Activated T-cell treated with anti-CD3 and anti-CD28 coated beads, Interleukin-2, amount 50 U/mL, for 1 hour (primary cell): ENCODE measurements around the gene CDK2AP2.

Source experiments
- DNase-seq: peaks from one replicate; pipeline ENCODE4 v3.0.0-alpha.2; 2020

CDK2AP2 gene

DNA sequence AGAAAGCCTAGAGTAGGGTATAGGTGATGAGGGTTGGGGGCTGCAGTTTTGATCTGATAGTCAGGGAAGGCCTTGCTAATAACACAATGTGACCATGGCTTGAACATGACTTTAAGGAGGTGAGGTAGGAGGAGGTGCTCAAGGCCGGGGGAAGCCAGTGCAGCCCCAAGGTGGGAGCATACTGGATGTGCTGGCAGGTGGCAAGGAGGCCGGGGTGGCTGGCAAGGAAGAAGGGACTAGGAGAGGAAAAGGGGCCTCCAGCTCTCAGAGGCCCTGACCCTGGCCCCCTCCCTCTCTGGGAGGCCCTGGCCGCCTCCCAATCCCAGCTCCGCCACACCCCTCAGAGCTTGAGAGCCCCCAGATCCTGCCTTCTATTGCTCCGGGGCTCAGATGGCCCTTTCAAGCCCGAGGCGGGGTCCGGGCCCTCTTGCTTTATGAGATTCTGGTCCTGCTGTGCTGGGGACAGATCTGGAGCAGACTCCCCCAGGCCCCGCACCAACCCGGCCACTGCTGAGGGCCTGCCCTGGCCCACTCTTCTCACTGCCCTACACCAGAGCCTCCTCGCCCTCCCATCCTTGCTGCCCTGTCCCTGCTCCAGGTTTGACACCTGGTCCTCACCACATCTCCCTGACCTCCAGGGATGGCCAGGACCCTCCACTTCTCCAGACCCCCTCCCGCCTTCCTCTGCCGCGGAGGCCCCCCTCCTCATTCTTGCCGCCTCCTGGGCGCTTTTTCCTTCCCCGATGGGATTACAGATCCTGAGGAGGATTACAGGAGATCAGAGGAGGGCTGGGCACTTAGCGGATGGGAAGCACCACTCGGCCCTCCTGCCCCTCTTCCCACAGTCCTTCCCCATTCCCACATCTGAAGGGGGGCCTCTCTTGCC is 4.6 kb downstream of the CDK2AP2 start:
- DNase-seq = no peak

DNA sequence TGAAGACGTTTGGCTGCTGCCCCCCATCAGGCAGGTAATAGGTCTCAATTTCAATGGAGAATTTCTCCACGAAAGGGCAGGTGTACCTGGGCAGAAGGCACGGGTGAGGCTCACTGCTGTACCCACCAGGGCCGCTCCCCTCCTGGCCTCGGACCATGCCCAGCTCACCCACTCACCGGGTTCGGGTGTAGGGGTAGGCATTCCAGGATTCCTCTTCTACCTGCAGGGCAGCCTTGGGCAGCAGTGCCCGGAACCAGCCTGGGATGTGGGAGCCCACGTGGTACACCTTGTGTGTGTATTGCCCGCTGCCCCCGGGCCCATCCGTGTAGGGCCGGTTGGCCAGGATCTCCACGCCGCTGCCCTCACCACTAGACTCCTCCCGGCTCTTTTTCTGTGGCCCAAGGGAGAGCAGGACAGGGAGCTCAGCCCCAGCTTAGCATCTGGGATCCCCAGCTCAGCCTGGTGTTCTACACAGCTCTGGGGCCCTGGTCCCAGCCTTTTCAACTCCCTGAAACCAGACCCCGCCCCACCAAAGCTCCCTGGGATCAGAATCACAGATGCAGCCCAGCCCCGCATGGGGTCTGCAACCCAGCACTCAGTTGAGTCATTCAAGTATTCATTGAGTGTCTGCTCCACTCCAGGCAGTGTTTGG is 5.5 kb downstream of the CDK2AP2 start:
- DNase-seq = no peak

DNA sequence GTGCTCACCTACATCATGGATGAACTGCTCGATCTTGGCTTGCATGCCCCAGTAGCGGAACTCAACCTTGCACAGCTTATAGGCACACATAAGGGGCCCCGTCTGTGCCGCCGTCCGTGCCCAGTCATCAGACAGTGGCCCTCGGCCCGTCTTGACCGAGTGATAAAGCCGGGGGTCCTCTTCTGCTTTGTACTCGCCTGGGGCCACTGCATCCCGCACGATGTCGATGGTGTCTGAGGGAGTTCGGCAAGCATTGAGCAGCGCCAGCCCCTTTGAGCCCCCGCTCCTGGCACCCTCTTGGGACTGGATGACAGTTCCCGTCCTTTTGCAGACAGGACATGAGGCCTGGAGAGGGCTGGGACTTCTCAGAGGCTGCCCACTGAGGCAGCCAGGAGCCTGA is 6.1 kb downstream of the CDK2AP2 start:
- no peak for DNase-seq

DNA sequence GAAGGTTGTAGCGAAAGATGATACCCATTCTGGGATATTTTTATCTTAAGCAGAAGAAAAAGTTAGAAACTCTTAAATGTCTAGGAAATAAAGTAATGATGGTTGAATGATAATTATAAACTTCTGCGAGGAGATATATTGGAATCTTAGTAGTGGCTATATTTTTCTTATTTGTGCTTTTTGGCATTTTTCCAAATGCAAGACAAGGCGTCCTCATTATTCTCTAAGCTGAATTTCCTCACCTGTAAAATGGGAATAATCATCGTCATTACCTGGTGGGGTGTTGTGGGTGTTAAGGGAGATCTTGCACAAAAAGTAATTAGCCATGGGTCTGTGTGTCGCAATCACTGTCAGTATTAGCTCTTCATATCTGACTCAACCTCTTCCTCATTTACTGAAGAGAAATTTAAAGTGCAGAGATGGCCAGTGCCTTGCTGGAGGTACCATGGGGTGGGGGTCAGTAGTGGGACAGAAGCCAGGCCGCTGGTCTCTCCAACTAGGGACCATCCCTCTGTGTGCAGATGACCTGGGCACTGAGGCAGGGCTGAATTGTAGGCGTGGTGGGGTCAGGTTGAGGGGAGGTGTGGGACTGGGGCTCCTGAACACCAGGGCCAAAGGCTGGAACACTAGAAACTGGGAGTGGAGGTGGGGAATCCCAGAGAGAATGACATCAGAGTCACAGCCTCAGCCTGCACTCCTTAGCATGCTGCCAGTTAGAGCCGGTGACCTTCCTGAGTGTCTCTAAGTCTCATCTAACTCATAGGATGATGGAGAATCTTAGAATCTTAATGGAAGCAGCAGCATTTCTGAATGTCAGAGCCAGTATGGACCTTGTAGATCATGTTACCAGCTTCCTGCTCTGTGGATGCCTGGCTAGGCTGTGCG is 6.9 kb downstream of the CDK2AP2 start:
- DNase-seq = no peak

DNA sequence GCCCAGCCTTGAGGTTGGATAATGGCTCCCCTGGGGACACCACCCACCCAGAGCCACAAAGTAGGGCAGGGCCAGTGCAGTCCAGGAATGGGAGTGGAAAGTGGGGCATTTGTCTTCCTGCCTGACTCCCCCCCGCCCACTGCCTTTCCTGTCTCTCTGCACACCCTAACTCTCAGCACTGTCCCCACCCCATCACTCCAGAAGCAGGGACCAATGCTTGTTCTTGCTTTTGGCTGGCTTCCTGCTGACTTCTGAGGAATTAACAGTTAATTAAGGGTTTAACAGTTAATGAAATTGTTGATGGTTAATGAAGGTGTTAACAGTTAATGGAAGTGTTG is 7.5 kb downstream of the CDK2AP2 start:
- no peak for DNase-seq

DNA sequence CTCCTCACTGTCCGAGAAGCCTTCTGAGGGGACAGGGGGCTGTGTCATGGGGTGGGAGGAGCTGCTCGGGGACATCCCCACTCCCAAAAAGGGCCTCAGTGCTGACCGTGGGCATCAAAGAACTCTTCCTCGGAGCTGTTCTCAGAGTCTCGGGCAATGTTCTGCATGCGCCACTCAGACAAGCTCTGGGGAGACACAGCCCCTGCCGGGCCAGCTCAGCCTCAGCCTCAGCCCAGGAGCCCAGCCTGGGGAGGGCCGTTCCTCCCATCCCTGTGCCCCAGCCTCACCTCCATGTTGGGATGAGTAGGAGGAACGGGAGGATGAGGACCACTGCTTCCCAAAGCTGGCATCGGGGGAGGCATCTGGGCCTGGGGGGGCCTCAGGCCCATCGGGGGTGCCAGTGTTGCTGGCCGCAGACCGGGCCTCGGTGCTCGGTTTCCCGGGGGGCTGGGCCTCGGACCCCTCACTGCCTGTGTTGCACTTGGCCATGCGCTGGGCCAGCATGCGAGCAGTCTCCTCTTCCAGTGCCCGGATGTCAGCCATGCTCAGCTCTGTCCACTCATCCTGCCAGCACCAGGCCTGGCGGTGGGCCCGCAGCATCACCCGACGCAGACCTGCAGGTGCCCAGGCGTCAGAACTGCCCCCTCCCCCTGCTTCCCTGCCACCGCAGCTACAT is 8.0 kb downstream of the CDK2AP2 start:
- no peak for DNase-seq

DNA sequence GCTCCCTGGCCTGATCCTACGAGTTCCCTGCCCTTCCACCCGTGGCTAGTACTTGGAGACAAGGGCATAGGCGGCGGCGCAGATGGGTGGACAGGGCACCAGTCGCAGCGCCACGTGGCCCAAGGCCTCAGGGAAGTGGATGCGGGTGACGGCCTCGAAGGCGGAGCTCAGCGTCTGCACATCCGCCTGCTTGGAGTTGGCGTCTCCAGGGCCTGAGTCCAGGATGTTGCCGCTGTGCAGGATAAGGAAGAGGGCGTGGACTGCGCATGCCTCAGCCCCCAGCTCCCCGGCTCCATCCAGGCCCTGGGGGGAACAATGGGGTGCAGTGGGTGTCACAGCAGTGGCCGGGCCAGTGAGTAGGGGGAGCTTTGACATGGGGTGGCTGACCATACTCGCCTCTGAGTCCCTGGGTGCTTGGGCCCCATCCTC is 9.4 kb downstream of the CDK2AP2 start:
- no peak for DNase-seq

DNA sequence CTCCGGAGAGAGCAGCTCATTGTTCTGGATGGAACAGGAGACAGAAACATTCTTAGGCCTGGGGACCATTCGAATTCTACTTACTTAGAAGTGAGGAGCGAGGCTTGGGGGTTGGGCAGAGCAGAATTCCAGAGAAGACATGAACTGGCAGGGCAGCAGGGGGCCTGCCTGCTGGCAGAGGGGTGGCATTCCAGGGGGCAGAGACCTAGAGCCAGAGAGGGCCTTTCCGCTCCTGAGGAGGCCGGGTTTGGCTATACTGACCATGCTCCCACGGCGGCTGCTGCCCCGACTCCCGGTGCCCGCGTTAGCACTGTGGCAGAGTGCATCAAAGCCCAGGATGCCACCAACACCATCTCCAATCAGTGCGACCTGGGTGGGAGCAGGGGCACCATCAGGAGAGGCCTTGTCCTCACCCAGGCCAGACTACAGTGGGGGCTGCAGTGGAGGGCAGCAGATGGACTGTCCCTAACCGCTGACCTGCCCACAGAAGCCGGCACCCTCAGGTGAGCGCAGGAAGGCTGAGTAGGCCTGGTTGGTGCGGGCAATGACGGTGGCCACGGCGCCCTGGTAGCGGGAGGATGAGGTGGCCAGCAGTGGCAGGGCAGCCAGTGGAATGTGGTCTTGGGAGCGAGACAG is 10.2 kb downstream of the CDK2AP2 start:
- DNase-seq = no peak

DNA sequence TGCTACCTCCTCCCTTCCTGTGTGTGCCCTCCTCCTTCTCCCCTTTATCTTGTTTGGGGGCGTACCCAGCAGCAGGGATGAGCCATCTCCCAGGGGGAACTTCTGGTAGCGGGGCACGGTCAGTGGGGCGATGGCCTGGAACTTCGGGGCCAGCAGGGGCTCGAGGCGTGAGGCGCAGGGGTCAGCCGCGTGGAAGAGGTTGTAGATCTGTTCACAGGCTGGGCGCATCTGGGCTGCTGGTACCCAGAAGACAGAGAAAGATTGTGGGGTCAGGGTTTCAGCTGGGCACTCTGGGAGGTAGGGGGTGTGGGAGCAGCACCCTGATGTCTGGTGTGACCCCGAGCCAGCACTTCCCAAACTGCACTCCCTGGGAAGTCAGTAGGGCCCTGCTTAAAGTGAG is 11.8 kb downstream of the CDK2AP2 start:
- no peak for DNase-seq

DNA sequence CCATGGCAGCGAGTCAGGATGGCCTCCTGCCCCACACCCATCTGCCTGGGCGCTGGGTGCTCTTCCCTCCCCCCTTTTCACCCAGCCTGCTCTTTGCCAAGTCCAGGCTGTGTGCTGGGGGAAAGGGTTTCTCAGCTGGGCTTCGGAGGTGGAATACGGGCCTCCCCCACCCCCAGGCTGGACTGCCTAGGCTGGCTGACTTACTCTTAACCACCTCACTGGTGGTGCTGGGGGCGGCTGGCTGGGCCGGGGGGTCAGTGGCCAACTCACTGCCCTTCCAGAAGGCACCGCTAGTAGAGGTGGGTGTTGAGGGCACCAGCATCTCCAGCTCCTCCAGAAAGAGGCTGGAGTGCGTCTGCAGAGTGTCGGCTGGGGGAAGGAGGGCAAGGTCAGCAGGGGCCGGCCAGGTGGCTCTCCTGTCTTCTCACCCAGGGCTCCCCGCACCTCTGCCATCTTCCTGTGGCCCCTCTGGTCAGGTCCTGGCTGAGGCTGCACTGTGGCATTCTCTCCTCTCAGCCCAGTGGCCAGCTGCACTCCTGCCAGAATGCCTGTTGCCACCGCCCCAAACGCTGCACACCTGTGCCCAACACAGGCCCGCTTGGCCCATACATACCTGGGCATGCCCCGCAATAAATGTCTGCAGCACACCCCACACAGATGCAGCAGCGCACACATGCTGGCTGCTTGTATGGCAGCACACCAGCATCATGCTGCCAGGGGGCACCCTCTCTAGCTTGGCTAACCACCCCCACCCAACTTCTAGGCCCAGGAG is 12.5 kb downstream of the CDK2AP2 start:
- no peak for DNase-seq

DNA sequence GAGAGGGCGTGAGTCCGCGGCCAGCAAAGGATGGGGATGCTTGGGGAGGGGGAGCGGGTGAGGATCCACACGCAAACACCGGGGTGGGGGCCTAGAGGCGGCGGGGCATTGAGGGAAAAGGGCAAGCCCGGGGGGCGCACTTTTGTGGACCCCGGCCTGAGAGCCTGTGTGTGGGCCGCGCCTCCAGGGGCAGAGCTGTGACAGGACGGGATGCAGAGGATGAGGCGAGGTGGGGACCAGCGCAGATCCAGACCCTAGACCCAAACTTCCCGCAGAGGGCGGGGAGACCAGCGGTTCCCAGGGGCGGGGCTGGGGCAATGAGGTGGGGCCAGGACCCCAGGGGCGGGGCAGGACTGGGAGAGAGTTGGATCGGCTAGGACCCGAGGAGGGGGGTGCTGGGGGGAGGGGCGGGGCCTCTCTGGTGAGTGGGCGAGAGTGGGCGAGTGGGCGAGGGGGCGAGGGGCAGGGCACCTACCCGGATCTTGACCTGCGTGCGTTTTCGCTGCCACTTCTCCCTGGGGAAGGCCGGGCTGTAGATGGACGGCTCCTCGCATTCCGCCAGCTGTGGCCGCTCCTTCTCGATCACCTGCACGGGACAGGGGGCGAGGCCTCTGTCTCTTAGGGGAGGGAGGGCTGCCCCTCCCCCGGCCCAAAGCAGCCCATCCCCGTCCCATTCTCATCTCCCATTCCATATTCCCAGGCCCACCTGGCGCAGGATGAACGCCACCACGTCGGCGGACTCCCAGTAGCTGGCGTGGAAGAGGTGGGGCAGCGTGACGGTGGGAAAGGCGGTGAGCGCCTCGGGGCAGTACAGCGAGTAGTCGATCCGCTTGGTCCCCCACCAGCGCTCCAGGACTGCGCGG is 13.4 kb downstream of the CDK2AP2 start:
- DNase-seq = no peak

DNA sequence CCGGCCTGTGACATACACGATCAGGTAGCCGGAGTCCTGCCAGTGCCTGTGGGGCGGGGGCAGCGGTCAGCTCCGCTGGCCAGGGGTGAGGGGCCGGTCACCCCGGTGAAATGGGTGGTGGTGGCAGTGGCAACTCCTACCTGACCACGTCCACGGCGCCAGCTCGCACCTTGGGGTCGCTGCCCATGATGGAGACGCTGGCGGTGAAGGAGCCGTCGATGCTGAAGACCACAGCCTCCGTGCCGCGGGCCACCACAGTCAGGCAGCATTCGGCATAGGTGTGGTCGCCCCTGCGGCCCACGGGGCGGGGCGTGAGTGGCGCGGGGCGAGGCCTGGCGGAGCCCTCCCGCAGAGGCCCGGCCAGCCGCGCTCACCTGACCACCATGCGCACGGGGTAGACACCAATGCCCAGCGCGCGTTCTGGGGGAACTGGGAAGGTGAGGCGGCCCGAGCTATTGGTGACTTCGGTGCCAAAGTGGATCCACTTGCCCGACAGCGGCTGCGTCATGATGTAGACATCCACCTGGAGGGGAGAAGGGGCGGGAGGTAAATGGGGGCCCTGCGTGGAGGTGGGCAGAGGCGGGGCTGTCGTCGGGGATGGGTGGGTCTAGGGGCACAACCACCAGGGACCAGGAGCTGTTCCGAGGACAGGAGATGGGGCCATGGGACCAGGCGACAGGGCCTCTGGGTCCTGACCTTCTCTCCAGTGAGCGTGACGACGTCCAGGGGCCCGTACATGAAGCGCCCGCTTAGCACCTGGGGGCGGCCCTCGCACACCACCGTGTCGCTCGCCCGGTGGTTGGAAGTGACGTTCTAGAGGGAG is 14.2 kb downstream of the CDK2AP2 start:
- DNase-seq = no peak

DNA sequence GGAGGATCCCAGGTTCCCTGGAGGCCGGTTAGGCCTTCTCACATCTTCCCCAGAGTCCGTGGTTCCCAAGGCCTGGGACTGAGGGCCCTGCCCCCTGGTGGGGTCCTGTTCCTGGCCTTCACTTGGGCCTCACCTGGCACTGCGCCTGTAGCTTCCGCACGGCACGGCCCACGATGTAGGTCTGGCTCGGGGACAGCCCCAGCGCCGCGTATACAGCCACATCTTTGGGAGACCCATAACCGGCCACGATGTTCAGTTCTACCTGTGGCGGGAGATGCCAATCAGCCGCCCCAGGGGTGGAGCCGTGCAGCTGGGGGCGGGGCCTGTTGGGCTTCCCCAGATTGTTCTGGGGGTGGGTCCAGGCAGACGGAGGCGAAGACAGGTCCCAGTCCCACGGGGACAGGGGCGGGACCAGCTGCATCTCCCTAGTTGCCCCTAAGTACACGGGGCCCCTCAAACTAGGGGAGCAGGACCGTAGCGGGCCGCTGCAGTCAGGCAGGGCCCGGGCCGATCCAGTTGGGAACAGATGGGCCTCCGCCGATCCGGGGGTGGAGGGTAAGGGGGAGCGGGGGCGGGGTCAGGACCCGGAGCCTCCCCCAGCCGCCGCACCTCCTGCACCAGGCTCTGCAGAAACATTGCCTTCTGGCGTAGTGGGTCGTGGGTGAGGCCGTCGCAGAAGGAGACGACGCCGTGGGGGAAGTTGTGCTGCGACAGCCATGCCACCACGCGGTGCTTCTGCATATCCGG is 15.0 kb downstream of the CDK2AP2 start:
- DNase-seq = no peak

DNA sequence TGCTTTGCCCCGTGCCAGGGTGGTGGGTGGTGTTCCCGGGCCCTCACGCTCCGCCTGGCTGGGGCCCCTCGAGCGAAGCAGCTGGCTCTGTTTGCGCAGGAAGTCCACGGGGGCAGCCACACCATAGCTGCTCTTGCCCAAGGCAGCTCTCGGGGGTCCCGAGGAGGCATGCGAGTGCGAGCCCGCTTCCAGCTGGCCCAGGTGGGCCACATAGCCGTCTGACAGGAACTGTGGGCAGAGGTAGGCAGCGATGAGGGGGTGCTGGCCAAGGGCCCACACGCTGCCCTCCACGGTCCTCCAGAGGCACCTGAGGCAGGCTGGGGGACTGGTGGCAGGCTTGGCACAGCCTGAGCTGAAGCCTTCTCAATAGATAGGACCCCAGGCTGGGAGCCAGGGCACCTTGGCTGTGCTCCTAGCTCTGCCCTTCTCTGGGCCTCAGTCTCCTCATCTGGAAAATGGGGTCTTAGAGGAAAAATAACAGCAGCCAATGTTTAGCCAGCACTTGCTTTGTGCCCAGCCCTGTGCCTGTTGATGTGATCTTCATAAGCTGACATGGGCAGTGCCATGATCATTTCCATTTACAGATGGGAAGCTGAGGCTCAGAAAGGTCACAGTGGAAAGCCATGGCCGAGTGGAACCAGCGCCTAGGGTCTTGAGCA is 15.8 kb downstream of the CDK2AP2 start:
- no peak for DNase-seq

DNA sequence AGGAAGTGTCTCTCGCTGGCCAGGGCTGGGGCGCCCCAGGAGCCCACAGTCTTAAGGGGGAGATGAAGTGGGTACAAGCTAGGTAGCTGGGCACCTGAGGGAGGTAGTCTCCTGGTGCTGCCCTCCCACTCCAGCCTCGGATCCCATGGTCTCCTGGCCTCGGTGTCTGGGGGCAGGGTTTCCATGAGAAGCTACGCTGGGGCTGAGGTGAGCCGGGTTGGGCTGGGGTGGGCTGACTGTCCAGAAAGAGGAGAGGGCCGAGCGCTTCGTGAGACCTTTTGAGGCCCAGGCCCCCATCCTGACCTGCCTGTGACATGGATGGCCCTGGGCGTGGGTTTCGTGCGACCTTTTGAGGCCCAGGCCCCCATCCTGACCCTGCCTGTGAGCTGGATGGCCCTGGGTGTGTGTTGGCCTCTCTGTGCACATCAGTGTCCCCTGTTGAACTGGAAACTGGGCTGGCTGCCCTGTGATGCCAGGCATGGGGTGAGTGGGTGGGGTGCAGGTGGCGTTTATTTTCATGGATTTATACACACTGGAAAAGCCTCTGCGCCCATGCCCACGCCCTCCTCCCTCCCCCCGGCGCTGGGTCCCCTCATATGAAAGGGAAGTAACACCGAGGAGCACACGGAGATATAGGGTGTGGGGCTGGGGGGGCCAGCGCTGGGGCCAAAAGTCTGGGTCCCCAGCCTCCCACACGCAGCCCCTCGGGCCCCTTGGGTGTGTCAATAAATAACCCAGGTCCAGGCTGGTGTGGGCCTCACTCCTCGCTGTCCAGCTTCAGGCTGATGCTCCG is 16.5 kb downstream of the CDK2AP2 start:
- DNase-seq = no peak

DNA sequence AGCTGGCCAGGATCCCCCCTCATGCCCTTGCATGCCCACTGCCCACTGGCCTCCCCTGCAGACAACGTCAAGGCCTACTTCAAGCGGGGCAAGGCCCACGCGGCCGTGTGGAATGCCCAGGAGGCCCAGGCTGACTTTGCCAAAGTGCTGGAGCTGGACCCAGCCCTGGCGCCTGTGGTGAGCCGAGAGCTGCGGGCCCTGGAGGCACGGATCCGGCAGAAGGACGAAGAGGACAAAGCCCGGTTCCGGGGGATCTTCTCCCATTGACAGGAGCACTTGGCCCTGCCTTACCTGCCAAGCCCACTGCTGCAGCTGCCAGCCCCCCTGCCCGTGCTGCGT is 17.3 kb downstream of the CDK2AP2 start:
- no peak for DNase-seq

DNA sequence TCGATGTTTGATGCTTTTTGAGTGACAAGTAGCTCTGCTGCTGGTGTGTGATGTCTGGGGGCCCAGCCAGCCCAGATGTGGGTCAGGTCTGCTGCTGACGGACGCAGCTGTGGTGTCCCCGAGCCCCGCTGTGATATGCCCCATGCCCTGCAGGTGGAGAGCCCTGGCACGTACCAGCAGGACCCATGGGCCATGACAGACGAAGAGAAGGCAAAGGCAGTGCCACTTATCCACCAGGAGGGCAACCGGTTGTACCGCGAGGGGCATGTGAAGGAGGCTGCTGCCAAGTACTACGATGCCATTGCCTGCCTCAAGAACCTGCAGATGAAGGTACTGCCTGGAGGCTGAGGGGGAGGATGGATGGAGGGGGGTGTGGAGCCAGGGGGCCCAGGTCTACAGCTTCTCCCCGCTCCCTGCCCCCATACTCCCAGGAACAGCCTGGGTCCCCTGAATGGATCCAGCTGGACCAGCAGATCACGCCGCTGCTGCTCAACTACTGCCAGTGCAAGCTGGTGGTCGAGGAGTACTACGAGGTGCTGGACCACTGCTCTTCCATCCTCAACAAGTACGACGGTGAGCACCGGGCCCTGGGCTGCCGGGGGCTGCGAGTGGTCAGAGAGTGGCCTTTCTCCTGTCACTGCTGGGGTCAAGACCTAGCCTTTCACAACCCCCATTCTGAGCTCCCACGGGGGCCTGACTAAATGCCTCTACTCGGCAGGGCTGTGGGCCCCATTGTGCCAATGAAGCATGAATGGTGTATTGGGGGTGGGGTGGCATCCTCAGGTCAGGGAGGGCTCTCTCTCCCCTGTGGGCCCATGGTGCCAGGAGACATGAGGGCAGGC is 17.9 kb downstream of the CDK2AP2 start:
- DNase-seq = no peak
